HepG2 (cell line): Measurements from ENCODE around the gene PTPN5. TPM values are rescaled to one million over a fixed set of nuclear protein-coding genes. Genes with fewer than 3 reads are reported as not detected.

Source experiments
- ATAC-seq: fragments of 200-7000 bp; cut with Tn5 transposase; 3 replicates; pipeline ENCODE4 v1.9.1; 2020; ENCODE audit warnings: mild to moderate bottlenecking, moderate library complexity
- BruUV-seq: library from RNA; stranded (reverse); fragments of 400-500 nt; replicated peaks from 2 replicates; lab custom pipeline; 2021; lab: Mats Ljungman, UMichigan
- CTCF ChIA-PET: fragments of 300-600 bp; formaldehyde crosslinking; extraction: SDS; loops from one replicate; lab custom pipeline; 2021; ENCODE audit warnings: low total read pairs, inconsistent platforms, low intra/inter-chr PET ratio; lab: Yijun Ruan, JAX
- POLR2A ChIA-PET: fragments of 350-600 bp; sonication (Branson Sonifier 250); formaldehyde crosslinking; loops from one replicate; lab custom pipeline; 2020; ENCODE audit warnings: antibody characterized with exemption, inconsistent platforms; lab: Yijun Ruan, JAX
- DNase-seq: peaks from one replicate; pipeline ENCODE4 v3.0.0-alpha.2; 2015; ENCODE audit warnings: low spot score
- FAIRE-seq: peaks from 3 replicates; lab custom pipeline; 2011; peaks lifted over from hg19 to GRCh38; lab: Jason Lieb, UNC
- H2AFZ ChIP-seq: one replicate; pipeline ENCODE4 v1.6.1; 2011; ENCODE audit warnings: low read length, inconsistent platforms
- H3K27ac ChIP-seq: fragments of 300-600 bp; 3 replicates; pipeline ENCODE4 v1.8.0; 2011; ENCODE audit warnings: mixed run types, mild to moderate bottlenecking, mixed read lengths, low read length, inconsistent platforms; ENCODE audit not compliant: insufficient read depth; ENCODE audit errors: extremely low read length
- H3K27me3 ChIP-seq, 2 experiments: fragments of 200-600 bp in 1 of 2; 2 replicates in 1 of 2; 3 replicates in 1 of 2; pipeline versions ENCODE4 v1.6.0 to v1.8.0; 2011; ENCODE audit warnings: low read length in 2 of 2, mild to moderate bottlenecking in 2 of 2, moderate library complexity in 2 of 2, inconsistent platforms in 1 of 2; ENCODE audit not compliant: insufficient read depth in 2 of 2, control insufficient read depth in 1 of 2
- H3K36me3 ChIP-seq, 2 experiments: fragments of 200-600 bp in 1 of 2; replicated peaks in 1 of 2; 2 replicates in 1 of 2; 3 replicates in 1 of 2; pipeline versions ENCODE4 v1.5.1 to v1.8.0; 2011; ENCODE audit warnings: low read length in 2 of 2, inconsistent platforms in 1 of 2; ENCODE audit not compliant: insufficient read depth in 2 of 2, control insufficient read depth in 1 of 2
- H3K4me1 ChIP-seq: 2 replicates; pipeline ENCODE4 v1.5.1; 2012; ENCODE audit warnings: low read length, inconsistent platforms; ENCODE audit not compliant: insufficient read depth
- H3K4me2 ChIP-seq: 2 replicates; pipeline ENCODE4 v1.6.0; 2011; ENCODE audit warnings: low read depth, low read length, inconsistent platforms
- H3K4me3 ChIP-seq, 3 experiments: fragments of 200-600 bp in 1 of 3; sonication (generic), shearing (Covaris generic) in 1 of 3; replicated peaks in 1 of 3; 2 replicates each; pipeline ENCODE4 v1.5.1; 2011 to 2016; ENCODE audit warnings: low read length in 3 of 3, inconsistent platforms in 2 of 3, low read depth in 2 of 3, mild to moderate bottlenecking in 2 of 3, control low read depth in 1 of 3, mixed read lengths in 1 of 3; ENCODE audit not compliant: insufficient read depth in 1 of 3
- H3K79me2 ChIP-seq: one replicate; pipeline ENCODE4 v1.6.1; 2011; ENCODE audit warnings: low read length, inconsistent platforms; ENCODE audit not compliant: insufficient read depth
- H3K9ac ChIP-seq: 2 replicates; pipeline ENCODE4 v1.6.0; 2011; ENCODE audit warnings: mild to moderate bottlenecking, low read depth, low read length, inconsistent platforms; ENCODE audit not compliant: insufficient read depth
- H3K9me3 ChIP-seq: 2 replicates; pipeline ENCODE4 v1.5.1; 2012; ENCODE audit warnings: mild to moderate bottlenecking, low read length
- H4K20me1 ChIP-seq: 2 replicates; pipeline ENCODE4 v1.6.0; 2011; ENCODE audit warnings: inconsistent platforms, mild to moderate bottlenecking, low read length, moderate library complexity; ENCODE audit not compliant: insufficient read depth
- EEA1 ChIP-seq: sonication (generic); formaldehyde crosslinking; IDR thresholded peaks from 2 replicates; pipeline ENCODE4 v1.5.1; 2020; ENCODE audit warnings: mild to moderate bottlenecking, missing genetic modification reagents, borderline replicate concordance
- ELK4 ChIP-seq: sonication (generic); formaldehyde crosslinking; IDR thresholded peaks from 2 replicates; pipeline ENCODE4 v1.9.0; 2021; ENCODE audit warnings: missing genetic modification reagents, borderline replicate concordance
- HBP1 ChIP-seq: IDR thresholded peaks from 2 replicates; pipeline ENCODE4 v1.6.1; 2016; ENCODE audit warnings: low read depth, control low read depth
- SRSF1 ChIP-seq: fragments of 200-400 bp; formaldehyde crosslinking; optimal IDR thresholded peaks from 2 replicates; pipeline ENCODE3; 2017; ENCODE audit warnings: mild to moderate bottlenecking, low read depth, low read length, moderate library complexity
- TFAP4 ChIP-seq: sonication (generic); IDR thresholded peaks from 2 replicates; pipeline ENCODE4 v1.6.1; 2016; ENCODE audit warnings: low read depth, borderline replicate concordance
- ZBTB20 ChIP-seq: sonication (generic); formaldehyde crosslinking; IDR thresholded peaks from 2 replicates; pipeline ENCODE4 v1.8.1; 2023; ENCODE audit warnings: missing genetic modification reagents, low read depth, mild to moderate bottlenecking, borderline replicate concordance
- ZBTB46 ChIP-seq: sonication (generic); formaldehyde crosslinking; IDR thresholded peaks from 2 replicates; pipeline ENCODE4 v1.4.0; 2020; ENCODE audit warnings: mild to moderate bottlenecking, missing genetic modification reagents, borderline replicate concordance
- ZNF367 ChIP-seq: sonication (generic); formaldehyde crosslinking; IDR thresholded peaks from 2 replicates; pipeline ENCODE4 v1.4.0; 2020; ENCODE audit warnings: missing genetic modification reagents, borderline replicate concordance
- ZNF383 ChIP-seq: sonication (generic); formaldehyde crosslinking; IDR thresholded peaks from 2 replicates; pipeline ENCODE4 v1.4.0; 2020; ENCODE audit warnings: missing genetic modification reagents, mild to moderate bottlenecking, borderline replicate concordance
- ZNF687 ChIP-seq: sonication (generic); formaldehyde crosslinking; IDR thresholded peaks from 2 replicates; pipeline ENCODE4 v1.5.1; 2020; ENCODE audit warnings: mild to moderate bottlenecking, missing genetic modification reagents, moderate library complexity
- ZUFSP ChIP-seq: sonication (generic); formaldehyde crosslinking; IDR thresholded peaks from 2 replicates; pipeline ENCODE4 v1.9.0; 2021; ENCODE audit warnings: missing genetic modification reagents, mild to moderate bottlenecking, borderline replicate concordance
- WGBS: methylation state at CpG from one replicate; pipeline ENCODE4 v1.1.6; 2017; ENCODE audit warnings: low lambda C conversion rate; 5-methylcytosine and 5-hydroxymethylcytosine counted together
- in situ Hi-C: cut with HindIII; loops from 2 replicates; pipeline ENCODE4 v1.10.0; 2017; ENCODE audit warnings: low pct_unique_long_range_greater_than_20kb; ENCODE audit not compliant: extremely low pct_ligation_motif_present
- intact Hi-C: fragments of 100-400 bp; cut with micrococcal nuclease; formaldehyde crosslinking; loops from one replicate; pipeline ENCODE4 v1.10.0; 2022; ENCODE audit not compliant: unreplicated experiment
- polyA plus RNA-seq, 8 experiments: library from polyadenylated mRNA; depleted of rRNA in 3 of 8; stranded (reverse) in 7 of 8; unstranded in 1 of 8; fragments of >200 nt; fragmentation: Illumina TruSeq in 4 of 8; extraction: Trizol in 4 of 8; gene quantifications; 2 replicates each; pipeline versions ENCODE4 v1.2.1 to v1.2.3, GENCODE V29; 2011 to 2016; ENCODE audit warnings: low read depth in 4 of 8, missing spikeins in 1 of 8, mixed read lengths in 1 of 8; ENCODE audit not compliant: insufficient read depth in 1 of 8
- total RNA-seq, 5 experiments: library from RNA; depleted of rRNA; stranded (reverse); fragments of >200 nt; fragmentation: Illumina TruSeq; extraction: Trizol; gene quantifications; 2 replicates each; pipeline ENCODE4 v1.2.3, GENCODE V29; 2016; ENCODE audit warnings: low read depth in 1 of 5

PTPN5 gene
- total and polyA plus RNA-seq, 2 of the 13 experiments (the other 11 are each of a cell fraction or from before 2014, with no cell fraction given): not detected

- no peak for TF ChIP-seq HBP1 (CRISPR knock-in tag)
- no peak for TF ChIP-seq ZBTB20 (CRISPR knock-in tag)
- no peak for TF ChIP-seq EEA1 (CRISPR knock-in tag)
- TF ChIP-seq ZNF367: no peak
These were observed 34.7 kb downstream of the PTPN5 start (continued) for GRCh38 chr11:18756889-18757288.

GRCh38 chr11:18754308-18754707 is 37.3 kb downstream of the PTPN5 start:
- DNase-seq: no peak
- no TSS peak for BruUV-seq
- H3K9me3 ChIP-seq: no peaks in the 10 kb centered on the region
- no peaks in the 10 kb centered on the region for H3K79me2 ChIP-seq
- no peak for FAIRE-seq
- H3K4me2 ChIP-seq: no peak overlapping the region
- peaks cover 9% of the 10 kb centered on the region for H3K4me1 ChIP-seq
- ChIA-PET POLR2A (no interaction called here), CTCF (no interaction called here)
- H2AFZ ChIP-seq: no peak overlapping the region
- no peaks in the 10 kb centered on the region for H4K20me1 ChIP-seq
- WGBS: 0% methylated on average over 1 of the region's 5 CpGs
- H3K4me3 ChIP-seq: no peak overlapping the region
- no peak for ATAC-seq
- no peaks in the 10 kb centered on the region for H3K36me3 ChIP-seq
- no peak overlapping the region for H3K9ac ChIP-seq
- intact Hi-C loops: no loop called here
- TF ChIP-seq TFAP4 (no peak), SRSF1 (no peak), ZBTB46 (CRISPR knock-in tag) (no peak), ZNF687 (CRISPR knock-in tag) (no peak), ZNF383 (CRISPR knock-in tag) (no peak), ZUFSP (no peak), ELK4 (CRISPR knock-in tag) (no peak)
- in situ Hi-C loops: no loop called here
- peaks cover 4 to 38% of the 10 kb centered on the region in 2 experiments; a peak in 4 of 5 replicates for H3K27me3 ChIP-seq
- H3K27ac ChIP-seq: no peak overlapping the region
